ENCODE results near the gene UHRF2. TPM values are rescaled to one million over a fixed set of nuclear protein-coding genes. Genes with fewer than 3 reads are reported as not detected.

UHRF2 gene
- total and polyA plus RNA-seq, 2 of the 4 experiments (the other 2 are of a cell fraction): 27.6 to 37.3 TPM

- Histone ChIP-seq H2BK120ac (ENCODE audit: low read depth, low read length) (no peak overlapping the region), H2AFZ (replicated peaks; ENCODE audit: low read length, poor library complexity) (no peak overlapping the region), H3K9me3 (ENCODE audit: control insufficient read depth, insufficient read depth, low read length) (no peaks in the 10 kb centered on the region), H2BK15ac (ENCODE audit: low read depth, low read length) (no peak overlapping the region), H3K27ac (ENCODE audit: insufficient read depth, low read length) (no peak overlapping the region), H3K4me1 (ENCODE audit: control insufficient read depth, insufficient read depth, low read length) (no peaks in the 10 kb centered on the region), H3K14ac (replicated peaks; ENCODE audit: low read depth, low read length) (no peak overlapping the region), H3K18ac (ENCODE audit: low read depth, low read length) (no peak overlapping the region), H2BK5ac (ENCODE audit: low read depth, low read length, poor library complexity, severe bottlenecking) (no peak overlapping the region), H2BK20ac (ENCODE audit: low read depth, low read length) (no peak overlapping the region), H3K4me2 (ENCODE audit: low read depth, low read length) (no peak overlapping the region), H3K9ac (ENCODE audit: low read depth, low read length) (no peak overlapping the region), H3K27me3 (ENCODE audit: control insufficient read depth, insufficient read depth, low read length) (no peaks in the 10 kb centered on the region), H3K79me1 (ENCODE audit: low read depth in 1 of 2, low read length in 2 of 2) (no peaks in the 10 kb centered on the region), H4K91ac (ENCODE audit: insufficient read depth, low read depth, low read length) (no peak overlapping the region), H3K4ac (ENCODE audit: low read depth, low read length) (no peak overlapping the region), H3K36me3 (ENCODE audit: control insufficient read depth, insufficient read depth, low read length) (no peaks in the 10 kb centered on the region), H4K5ac (ENCODE audit: low read depth, low read length) (no peak overlapping the region), H3K56ac (ENCODE audit: extremely low read depth, insufficient read depth, low read length) (no peak overlapping the region), H4K8ac (ENCODE audit: low read depth in 2 of 2, low read length in 2 of 2) (no peak overlapping the region), H3K23ac (ENCODE audit: low read depth, low read length) (no peak overlapping the region), H3K4me3 (ENCODE audit: insufficient read depth, low read depth, low read length) (no peak overlapping the region), H3K9me1 (ENCODE audit: insufficient read depth, low read length) (no peaks in the 10 kb centered on the region), H4K20me1 (ENCODE audit: insufficient read depth, low read length) (no peaks in the 10 kb centered on the region), H2AK5ac (ENCODE audit: low read depth, low read length) (no peak overlapping the region), H2AK9ac (replicated peaks; ENCODE audit: low read depth, low read length, poor library complexity) (no peak overlapping the region)
- CTCF ChIA-PET: no interaction called here
- BruUV-seq (replicated peaks): no TSS peak
- intact Hi-C loops (cut with micrococcal nuclease) (no loop called here), in situ Hi-C loops (cut with MboI; ENCODE audit: low sequenced_read_pairs) (no loop called here), dilution Hi-C loops (cut with HindIII; ENCODE audit: low sequenced_read_pairs, unreplicated experiment) (no loop called here)
- POLR2A ChIA-PET (ENCODE audit: unreplicated experiment): no interaction called here
- ATAC-seq (ENCODE audit: low read depth) (no peak), DNase-seq (no peak)
- TF ChIP-seq RAD21 (IDR thresholded peaks at IDR 0.05; ENCODE audit: low read length) (no peak), BHLHE40 (IDR thresholded peaks at IDR 0.05; ENCODE audit: low read depth, low read length) (no peak), NFE2L2 (IDR thresholded peaks at IDR 0.05; ENCODE audit: low read depth, low read length) (no peak), SMC3 (IDR thresholded peaks at IDR 0.05; ENCODE audit: low read depth, low read length) (no peak), RFX5 (IDR thresholded peaks at IDR 0.05; ENCODE audit: low read depth, low read length) (no peak), MAZ (IDR thresholded peaks at IDR 0.05; ENCODE audit: borderline replicate concordance, low read depth, low read length) (no peak), MXI1 (IDR thresholded peaks at IDR 0.05; ENCODE audit: borderline replicate concordance, low read depth, low read length) (no peak)
These were observed 7.6 kb upstream of the UHRF2 start for GRCh38 chr9:6405371-6405770.
